GM21515 (cell line): Measurements from ENCODE around the gene CPLX1.
"Not testable (repeated sequence)": the region's sequence is repeated elsewhere in the genome, so short reads cannot be mapped to it uniquely, and the experiment has no call there.

Experiments used
- ATAC-seq: cut with Tn5 transposase; IDR thresholded peaks from one replicate; pipeline ENCODE4 v1.9.1; 2021; ENCODE audit not compliant: unreplicated experiment

CPLX1 gene

DNA sequence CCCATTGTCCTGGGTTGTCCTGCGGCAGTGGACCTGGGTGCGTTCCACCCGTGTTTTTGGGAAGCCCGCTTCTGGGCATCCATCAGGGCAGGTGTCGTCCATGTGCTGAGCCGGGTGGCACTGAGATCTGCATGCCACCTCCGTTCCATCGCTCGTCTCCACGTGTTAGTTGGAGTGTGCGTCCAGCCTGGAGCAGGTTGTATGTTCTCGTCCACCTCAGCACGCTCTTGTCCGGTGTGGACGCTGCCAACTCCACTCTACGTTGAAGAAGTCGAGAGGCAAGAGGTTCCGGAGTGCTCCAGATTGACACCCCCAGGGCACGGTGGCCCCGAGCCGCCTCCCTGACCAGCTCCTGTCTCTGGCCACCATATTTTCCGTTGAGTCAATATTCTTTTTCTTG, 86.4 kb downstream of the CPLX1 start:
- no peak for ATAC-seq

- ATAC-seq, result no peak
Observed at GRCh38 chr4:738781-739280, 87.1 kb downstream of the CPLX1 start.

- ATAC-seq, result not testable (repeated sequence)
Observed at GRCh38 chr4:736561-736960, 89.4 kb downstream of the CPLX1 start.

DNA sequence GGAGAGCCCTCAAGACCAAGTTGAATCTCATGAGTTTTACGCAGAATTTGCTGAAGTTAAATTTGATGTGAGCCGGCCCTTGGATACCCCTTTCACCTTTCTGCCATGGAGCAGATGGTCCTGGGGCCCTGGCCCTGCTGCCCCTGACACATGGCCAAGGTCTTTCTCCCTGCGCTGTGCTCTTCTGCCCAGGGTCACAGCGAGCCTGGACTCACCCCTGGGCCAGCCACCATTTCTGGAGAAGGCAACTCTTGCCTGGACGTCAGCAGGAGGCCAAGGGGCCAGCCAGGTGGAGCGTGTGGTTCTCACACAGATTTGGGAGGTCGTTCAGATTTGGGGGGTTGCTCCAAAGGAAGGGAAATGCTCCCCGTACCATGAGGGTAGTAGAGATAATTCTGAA, 90.3 kb downstream of the CPLX1 start:
- ATAC-seq, result no peak
